ENCODE measurements around the gene RAB37. TPM values are rescaled to one million over a fixed set of nuclear protein-coding genes. Genes with fewer than 3 reads are reported as not detected.

The RAB37 gene
- total and polyA plus RNA-seq, 9 of the 15 experiments (the other 6 are each of a cell fraction or from before 2014, with no cell fraction given), result 0.03 to 0.27 (median 0.11) TPM; not detected in 4

DNA sequence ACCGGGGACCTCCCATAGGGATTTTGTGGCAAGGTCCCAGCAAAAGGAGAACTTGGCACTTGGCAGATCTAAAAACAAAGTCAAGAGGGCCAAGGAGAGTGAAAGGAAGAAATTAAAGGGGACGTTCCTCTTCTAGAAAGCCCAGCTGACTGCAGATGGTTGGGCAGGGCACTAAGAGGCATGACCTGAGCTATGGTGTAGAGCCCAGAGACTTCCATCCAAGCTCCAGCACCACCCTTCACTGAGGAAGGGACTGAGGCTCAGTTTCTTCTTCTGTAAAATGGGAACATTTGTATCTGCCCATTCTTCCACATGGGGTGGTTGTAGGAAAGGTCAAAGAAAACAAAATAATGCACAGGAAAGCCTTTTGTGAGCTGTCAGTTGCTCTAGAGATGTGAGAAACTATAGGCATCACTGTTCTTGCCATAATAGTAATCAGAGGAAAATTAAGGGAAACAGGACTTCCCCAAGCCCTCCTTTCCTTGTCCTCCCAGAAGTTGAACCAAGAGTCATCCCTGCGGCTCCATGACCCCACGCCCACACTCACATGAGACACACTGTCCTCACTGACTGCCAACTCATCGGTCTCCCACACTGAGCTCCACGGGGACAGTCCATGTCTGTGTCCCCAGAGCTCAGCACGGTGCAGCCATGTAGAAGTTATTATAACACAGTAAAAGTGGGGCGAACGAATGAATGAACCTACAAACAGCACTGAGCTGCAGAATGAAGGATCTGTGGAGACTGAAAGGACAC, 34.8 kb upstream of the RAB37 start (continued):
- TF ChIP-seq, protein P1, sequence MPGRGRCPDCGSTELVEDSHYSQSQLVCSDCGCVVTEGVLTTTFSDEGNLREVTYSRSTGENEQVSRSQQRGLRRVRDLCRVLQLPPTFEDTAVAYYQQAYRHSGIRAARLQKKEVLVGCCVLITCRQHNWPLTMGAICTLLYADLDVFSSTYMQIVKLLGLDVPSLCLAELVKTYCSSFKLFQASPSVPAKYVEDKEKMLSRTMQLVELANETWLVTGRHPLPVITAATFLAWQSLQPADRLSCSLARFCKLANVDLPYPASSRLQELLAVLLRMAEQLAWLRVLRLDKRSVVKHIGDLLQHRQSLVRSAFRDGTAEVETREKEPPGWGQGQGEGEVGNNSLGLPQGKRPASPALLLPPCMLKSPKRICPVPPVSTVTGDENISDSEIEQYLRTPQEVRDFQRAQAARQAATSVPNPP (IDR thresholded peaks at IDR 0.05; ENCODE audit: borderline replicate concordance, insufficient read depth, insufficient read length), result no peak
- TF ChIP-seq ZFP30 (CRISPR knock-in tag; IDR thresholded peaks at IDR 0.05; ENCODE audit: borderline replicate concordance), result no peak
- TF ChIP-seq ZNF644 (tag; IDR thresholded peaks at IDR 0.05; ENCODE audit: low read depth), result no peak
- TF ChIP-seq NFIC (IDR thresholded peaks at IDR 0.05), result no peak

DNA sequence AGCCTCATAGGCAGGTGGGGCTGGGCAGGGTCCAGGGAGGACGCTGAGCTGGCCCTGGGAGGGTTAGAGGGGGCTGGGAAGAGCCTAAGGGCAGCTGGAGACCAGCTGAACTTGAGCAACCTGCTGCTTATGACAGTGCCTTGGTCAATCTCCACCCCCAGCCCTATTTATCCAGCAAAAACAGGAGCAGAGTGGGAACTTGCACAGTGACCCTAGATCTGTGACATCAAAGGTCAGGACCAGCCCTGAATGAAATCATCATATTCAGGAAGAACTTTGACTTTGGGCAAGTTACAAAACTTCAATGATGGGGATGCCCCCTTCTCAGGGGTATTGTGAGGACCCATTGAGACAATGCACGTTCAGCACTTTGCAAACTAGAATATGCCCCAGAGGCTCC, 33.7 kb upstream of the RAB37 start:
- no TSS peak for BruUV-seq (replicated peaks)
- Histone ChIP-seq H3K36me3 (ENCODE audit: control insufficient read depth, insufficient read depth, low read length) (no peaks in the 10 kb centered on the region), H3K9me3 (replicated peaks; ENCODE audit: control insufficient read depth, insufficient read depth, low read depth, low read length) (no peaks in the 10 kb centered on the region), H3K4me2 (ENCODE audit: insufficient read depth, low read length) (no peak overlapping the region), H3K27me3 (ENCODE audit: control insufficient read depth in 2 of 2, insufficient read depth in 2 of 2, low read length in 2 of 2) (peaks cover 3 to 41% of the 10 kb centered on the region in 2 experiments; a peak in 3 of 5 replicates), H3K9ac (ENCODE audit: insufficient read depth in 1 of 2, low read depth in 2 of 2, low read length in 2 of 2) (no peak overlapping the region), H3K4me3 (no peak overlapping the region), H3K27ac (ENCODE audit: extremely low read depth, low read depth, low read length) (no peak overlapping the region), H4K20me1 (replicated peaks; ENCODE audit: control insufficient read depth, insufficient read depth, low read length) (peaks cover 4% of the 10 kb centered on the region), H2AFZ (ENCODE audit: low read depth, low read length) (no peak overlapping the region), H3K9me1 (ENCODE audit: control insufficient read depth, insufficient read depth, low read length) (no peaks in the 10 kb centered on the region), H3K4me1 (replicated peaks in 1 of 2; ENCODE audit: control insufficient read depth in 2 of 2, insufficient read depth in 2 of 2, low read length in 2 of 2) (no peaks in the 10 kb centered on the region), H3K79me2 (ENCODE audit: control insufficient read depth, insufficient read depth, low read length) (no peaks in the 10 kb centered on the region)
- WGBS (ENCODE audit: insufficient coverage, low coverage, missing lambda C conversion rate), result 0% methylated on average over 2 of the region's 2 CpGs
- CTCF ChIA-PET (ENCODE audit: low intra/inter-chr PET ratio), result no interaction called here
- no peak for ATAC-seq
- in situ Hi-C loops (cut with MboI) (no loop called here), intact Hi-C loops (cut with micrococcal nuclease) (no loop called here)
- no peak for FAIRE-seq
- no peak for DNase-seq (ENCODE audit: extremely low read depth in 1 of 4, low spot score in 3 of 4)
- POLR2A ChIA-PET, result interaction anchor here (0.6 to 0.7 kb wide), 2 partner anchors 428 to 1859 kb away, joined by 3 to 4 read pairs; no protein-coding TSS in a partner anchor
- TF ChIP-seq BRD4 (IDR thresholded peaks at IDR 0.05) (no peak), SMAD1 (IDR thresholded peaks at IDR 0.05; ENCODE audit: low read depth, low read length, partially characterized antibody) (no peak), CBFB (CRISPR knock-in tag; IDR thresholded peaks at IDR 0.05) (no peak), ZNF140 (CRISPR knock-in tag; IDR thresholded peaks at IDR 0.05) (no peak), ELF4 (CRISPR knock-in tag; IDR thresholded peaks at IDR 0.05) (no peak), ZNF561 (CRISPR knock-in tag; conservative IDR thresholded peaks at IDR 0.05) (no peak), XRCC3 (IDR thresholded peaks at IDR 0.05) (no peak), PTRF (tag; IDR thresholded peaks at IDR 0.05) (no peak), HNRNPL (IDR thresholded peaks at IDR 0.05; ENCODE audit: low read depth, low read length) (no peak), MXI1 (IDR thresholded peaks at IDR 0.05; ENCODE audit: low read depth, low read length) (no peak), NUFIP1 (IDR thresholded peaks at IDR 0.05; ENCODE audit: partially characterized antibody) (no peak), RBM34 (IDR thresholded peaks at IDR 0.05; ENCODE audit: borderline replicate concordance, insufficient read depth, low read length) (no peak)
- TF ChIP-seq, protein P2, sequence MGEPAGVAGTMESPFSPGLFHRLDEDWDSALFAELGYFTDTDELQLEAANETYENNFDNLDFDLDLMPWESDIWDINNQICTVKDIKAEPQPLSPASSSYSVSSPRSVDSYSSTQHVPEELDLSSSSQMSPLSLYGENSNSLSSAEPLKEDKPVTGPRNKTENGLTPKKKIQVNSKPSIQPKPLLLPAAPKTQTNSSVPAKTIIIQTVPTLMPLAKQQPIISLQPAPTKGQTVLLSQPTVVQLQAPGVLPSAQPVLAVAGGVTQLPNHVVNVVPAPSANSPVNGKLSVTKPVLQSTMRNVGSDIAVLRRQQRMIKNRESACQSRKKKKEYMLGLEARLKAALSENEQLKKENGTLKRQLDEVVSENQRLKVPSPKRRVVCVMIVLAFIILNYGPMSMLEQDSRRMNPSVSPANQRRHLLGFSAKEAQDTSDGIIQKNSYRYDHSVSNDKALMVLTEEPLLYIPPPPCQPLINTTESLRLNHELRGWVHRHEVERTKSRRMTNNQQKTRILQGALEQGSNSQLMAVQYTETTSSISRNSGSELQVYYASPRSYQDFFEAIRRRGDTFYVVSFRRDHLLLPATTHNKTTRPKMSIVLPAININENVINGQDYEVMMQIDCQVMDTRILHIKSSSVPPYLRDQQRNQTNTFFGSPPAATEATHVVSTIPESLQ (CRISPR knock-in tag; IDR thresholded peaks at IDR 0.05), result no peak
- TF ChIP-seq, protein P3, sequence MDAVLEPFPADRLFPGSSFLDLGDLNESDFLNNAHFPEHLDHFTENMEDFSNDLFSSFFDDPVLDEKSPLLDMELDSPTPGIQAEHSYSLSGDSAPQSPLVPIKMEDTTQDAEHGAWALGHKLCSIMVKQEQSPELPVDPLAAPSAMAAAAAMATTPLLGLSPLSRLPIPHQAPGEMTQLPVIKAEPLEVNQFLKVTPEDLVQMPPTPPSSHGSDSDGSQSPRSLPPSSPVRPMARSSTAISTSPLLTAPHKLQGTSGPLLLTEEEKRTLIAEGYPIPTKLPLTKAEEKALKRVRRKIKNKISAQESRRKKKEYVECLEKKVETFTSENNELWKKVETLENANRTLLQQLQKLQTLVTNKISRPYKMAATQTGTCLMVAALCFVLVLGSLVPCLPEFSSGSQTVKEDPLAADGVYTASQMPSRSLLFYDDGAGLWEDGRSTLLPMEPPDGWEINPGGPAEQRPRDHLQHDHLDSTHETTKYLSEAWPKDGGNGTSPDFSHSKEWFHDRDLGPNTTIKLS (IDR thresholded peaks at IDR 0.05; ENCODE audit: borderline replicate concordance, low read depth), result no peak

All from K562 (cell line).